ENCODE data around the gene BACH2. TPM values are rescaled to one million over a fixed set of nuclear protein-coding genes. Genes with fewer than 3 reads are reported as not detected.

BACH2 gene
- total and polyA plus RNA-seq, 12 donors, result 0.16 to 4.7 (median 2.4) TPM

GRCh38 chr6:89977808-89978748, 318.6 kb downstream of the BACH2 start:
- Histone ChIP-seq H3K4me3 (no peak overlapping the region), H3K27ac (peak overlapping the region in 7 of 10 donors; percentile 1 to 48 (median 24)), H3K9me3 (no peaks in the 10 kb centered on the region), H3K36me3 (no peaks in the 10 kb centered on the region), H3K4me1 (peaks cover 2 to 38% (median 29%) of the 10 kb centered on the region in 9 donors), H3K27me3 (no peaks in the 10 kb centered on the region)
- intact Hi-C loops (cut with DNase I), result loop anchor here in 7 of 10 donors (5.0 to 10.0 kb wide), 6 partner anchors 117 to 507 kb away; partner anchors contain the start of gene BACH2 (in 2 of the 7)
- WGBS, 2 donors, result 34 to 35% methylated on average over 8 of the region's 8 CpGs
- TF ChIP-seq CTCF (IDR thresholded peaks at IDR 0.05), result no peak
- ATAC-seq (peak; percentile 56 to 89 (median 80)), DNase-seq (peak in 1 of 2 donors; percentile 29)

- Histone ChIP-seq H3K27ac (no peak overlapping the region), H3K4me3 (no peak overlapping the region), H3K27me3 (no peaks in the 10 kb centered on the region), H3K9me3 (no peaks in the 10 kb centered on the region), H3K36me3 (no peaks in the 10 kb centered on the region), H3K4me1 (peaks cover 2 to 38% (median 29%) of the 10 kb centered on the region in 9 donors)
- intact Hi-C loops (cut with DNase I), result loop anchor here in 7 of 10 donors (5.0 to 10.0 kb wide), 6 partner anchors 118 to 508 kb away; partner anchors contain the start of gene BACH2 (in 2 of the 7)
- DNase-seq (no peak), ATAC-seq (no peak)
- WGBS, 2 donors, result 97% methylated on average over 3 of the region's 3 CpGs
- no peak for TF ChIP-seq CTCF (IDR thresholded peaks at IDR 0.05)
Observed at GRCh38 chr6:89976694-89977020, 320.0 kb downstream of the BACH2 start.

- intact Hi-C loops (cut with DNase I), result loop anchor here in 7 of 10 donors (5.0 to 10.0 kb wide), 6 partner anchors 119 to 509 kb away; partner anchors contain the start of gene BACH2 (in 2 of the 7)
- TF ChIP-seq CTCF (IDR thresholded peaks at IDR 0.05), result no peak
- Histone ChIP-seq H3K27ac (no peak overlapping the region), H3K4me3 (no peak overlapping the region), H3K4me1 (peaks cover 2 to 39% (median 29%) of the 10 kb centered on the region in 9 donors), H3K27me3 (no peaks in the 10 kb centered on the region), H3K36me3 (no peaks in the 10 kb centered on the region), H3K9me3 (no peaks in the 10 kb centered on the region)
- ATAC-seq (no peak), DNase-seq (no peak)
- WGBS, 2 donors, result 95 to 96% methylated on average over 12 of the region's 12 CpGs
Observed at GRCh38 chr6:89975991-89976693, 320.5 kb downstream of the BACH2 start.

DNA sequence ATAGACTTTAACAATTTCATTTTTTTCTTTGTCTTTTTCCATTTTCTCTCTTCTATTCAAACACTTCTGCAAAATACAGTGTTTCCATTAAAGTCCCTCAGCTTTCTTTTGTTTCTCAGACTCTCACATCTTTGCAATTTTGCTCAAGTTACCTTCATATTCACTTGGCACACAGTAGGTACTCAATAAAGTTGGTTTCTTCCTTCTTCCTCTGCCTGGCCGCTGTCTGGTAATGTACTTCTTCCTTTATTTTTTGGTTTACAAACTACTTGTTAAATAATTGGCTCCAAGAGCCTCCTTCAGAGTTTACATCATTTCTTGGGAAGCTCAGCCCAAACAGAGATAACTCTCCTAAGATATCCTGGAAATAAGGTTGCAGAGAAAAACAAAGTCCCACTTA, 321.3 kb downstream of the BACH2 start:
- WGBS, 2 donors, result 68 to 83% methylated on average over 1 of the region's 1 CpG

More for the DNA sequence above, 321.3 kb downstream of the BACH2 start:
- peak overlapping the region in 1 of 10 donors; percentile 44 for H3K27ac ChIP-seq
- no peak for TF ChIP-seq CTCF (IDR thresholded peaks at IDR 0.05)
- DNase-seq, result no peak
- no peaks in the 10 kb centered on the region for H3K9me3 ChIP-seq
- H3K4me3 ChIP-seq, result no peak overlapping the region
- no peaks in the 10 kb centered on the region for H3K36me3 ChIP-seq
- ATAC-seq, result no peak
- no peaks in the 10 kb centered on the region for H3K27me3 ChIP-seq
- peaks cover 9 to 47% (median 37%) of the 10 kb centered on the region in 9 donors for H3K4me1 ChIP-seq
- intact Hi-C loops (cut with DNase I), result loop anchor here in 7 of 10 donors (5.0 to 10.0 kb wide), 6 partner anchors 119 to 509 kb away; partner anchors contain the start of gene BACH2 (in 2 of the 7)

Data from heart right ventricle (tissue), 16 donors.